ENCODE measurements around the gene SELPLG.

SELPLG gene

DNA sequence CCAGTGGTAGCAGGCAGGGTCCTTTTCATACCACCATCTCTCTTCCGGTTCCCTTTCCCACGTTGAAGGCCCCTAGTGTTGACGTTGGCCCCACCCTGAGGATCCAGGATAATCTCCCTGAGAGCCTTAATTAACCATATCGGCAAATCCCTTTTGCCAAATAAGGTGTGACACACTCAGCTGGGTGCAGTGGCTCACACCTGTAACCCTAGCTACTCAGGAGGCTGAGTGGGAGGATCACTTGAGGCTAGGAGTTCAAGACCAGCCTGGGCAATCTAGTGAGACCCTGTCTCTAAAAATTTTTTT lies 33.0 kb downstream of the SELPLG start:
- in situ Hi-C loops (cut with MboI; ENCODE audit: low pct_unique_long_range_greater_than_20kb, low sequenced_read_pairs, unreplicated experiment), result no loop called here
- no peak for TF ChIP-seq CTCF (IDR thresholded peaks at IDR 0.05; ENCODE audit: extremely low read depth, insufficient read depth, missing control alignments)
- no peak for DNase-seq (ENCODE audit: low spot score)

- no peak for DNase-seq (ENCODE audit: low spot score)
- in situ Hi-C loops (cut with MboI; ENCODE audit: low pct_unique_long_range_greater_than_20kb, low sequenced_read_pairs, unreplicated experiment), result no loop called here
- no peak for TF ChIP-seq CTCF (IDR thresholded peaks at IDR 0.05; ENCODE audit: extremely low read depth, insufficient read depth, missing control alignments)
Measured at GRCh38 chr12:108599948-108600701, 33.6 kb downstream of the SELPLG start.

GRCh38 chr12:108599541-108599940 lies 34.2 kb downstream of the SELPLG start:
- DNase-seq (ENCODE audit: low spot score), result no peak
- in situ Hi-C loops (cut with MboI; ENCODE audit: low pct_unique_long_range_greater_than_20kb, low sequenced_read_pairs, unreplicated experiment), result no loop called here
- no peak for TF ChIP-seq CTCF (IDR thresholded peaks at IDR 0.05; ENCODE audit: extremely low read depth, insufficient read depth, missing control alignments)

DNA sequence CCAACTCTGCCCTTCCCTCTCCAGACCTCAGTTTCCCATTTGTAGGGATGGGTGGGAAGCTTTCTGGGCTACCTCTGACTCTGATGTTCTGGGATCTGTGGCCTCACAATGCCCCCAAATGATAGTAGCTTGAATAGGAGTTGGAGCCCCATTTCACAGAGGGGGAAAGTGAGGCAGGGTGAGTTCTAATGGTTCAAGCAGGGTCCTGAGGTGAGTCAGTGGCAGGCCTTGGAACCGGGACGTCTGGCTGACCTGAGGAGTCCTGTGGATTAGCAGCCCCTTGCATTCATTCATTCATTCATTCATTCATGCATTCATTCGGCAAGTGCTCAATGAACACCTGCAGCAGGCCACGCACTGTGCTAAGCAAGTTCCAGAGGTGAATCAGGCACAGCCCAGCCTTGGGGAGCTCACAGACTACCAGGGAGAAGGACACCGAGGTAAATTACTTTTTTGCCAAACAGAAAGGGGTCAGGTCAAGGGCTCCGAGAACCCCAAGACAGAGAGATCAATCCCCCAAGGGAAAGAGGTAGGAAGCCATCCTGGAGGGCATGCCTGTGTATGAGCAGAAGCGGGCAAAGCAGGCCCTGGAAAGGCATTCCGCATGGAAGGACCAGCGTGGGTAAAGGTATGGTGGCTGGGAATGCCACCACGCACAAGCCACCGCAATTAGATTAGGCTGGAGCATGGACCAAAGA lies 35.0 kb downstream of the SELPLG start:
- no peak for DNase-seq (ENCODE audit: low spot score)
- no peak for TF ChIP-seq CTCF (IDR thresholded peaks at IDR 0.05; ENCODE audit: extremely low read depth, insufficient read depth, missing control alignments)
- in situ Hi-C loops (cut with MboI; ENCODE audit: low pct_unique_long_range_greater_than_20kb, low sequenced_read_pairs, unreplicated experiment), result no loop called here

DNA sequence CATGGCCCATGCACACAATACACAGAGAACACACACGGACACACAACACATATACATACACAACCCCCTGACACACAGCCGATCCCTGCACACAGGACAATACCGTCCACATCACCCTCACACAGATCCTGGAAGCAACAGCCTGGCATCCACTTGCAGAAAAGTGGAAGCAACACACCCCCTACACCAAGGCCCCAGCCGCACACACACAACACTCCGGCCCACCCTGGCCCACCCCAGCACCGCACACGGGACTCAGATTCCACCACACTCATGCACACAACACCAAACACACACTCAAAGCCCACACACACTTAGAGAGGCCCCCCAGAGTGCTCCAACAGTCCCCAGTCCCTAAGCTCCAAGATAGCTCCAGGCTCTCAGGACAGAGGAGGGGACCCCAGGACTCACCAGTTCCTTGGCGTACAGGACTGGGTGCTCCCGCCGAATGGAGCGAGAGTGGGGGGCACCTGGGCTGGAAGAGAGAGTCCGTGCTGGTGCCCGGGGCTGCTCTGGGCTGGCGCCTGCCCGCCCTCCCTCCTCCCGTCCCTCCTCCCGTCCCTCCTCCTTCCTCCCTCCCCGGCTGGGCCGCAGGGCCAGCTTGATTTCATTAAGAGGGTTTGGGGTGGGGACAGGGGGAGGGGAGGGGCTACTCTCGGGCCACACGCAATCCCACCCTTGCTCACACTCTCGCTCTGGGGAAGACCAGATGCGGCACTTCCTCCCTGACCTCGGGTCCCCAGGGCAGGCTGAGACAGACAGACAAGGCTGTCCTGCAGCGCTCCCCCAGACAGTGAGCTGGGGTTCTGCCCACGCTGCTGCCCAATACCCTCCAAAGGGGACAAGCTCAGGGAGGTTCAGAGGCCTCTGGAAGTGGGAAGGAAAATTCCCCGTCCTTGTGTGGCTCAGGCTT lies 35.9 kb downstream of the SELPLG start, which contains the start of gene TMEM119:
Gene TMEM119, minus strand, starts transcription at position 526 of the 913 bp plus-strand sequence. CDS start 5,701 bp downstream, outside the sequence.
- DNase-seq (ENCODE audit: low spot score), result no peak
- in situ Hi-C loops (cut with MboI; ENCODE audit: low pct_unique_long_range_greater_than_20kb, low sequenced_read_pairs, unreplicated experiment), result no loop called here
- no peak for TF ChIP-seq CTCF (IDR thresholded peaks at IDR 0.05; ENCODE audit: extremely low read depth, insufficient read depth, missing control alignments)

GRCh38 chr12:108596854-108597558 lies 36.7 kb downstream of the SELPLG start:
- no peak for DNase-seq (ENCODE audit: low spot score)
- no peak for TF ChIP-seq CTCF (IDR thresholded peaks at IDR 0.05; ENCODE audit: extremely low read depth, insufficient read depth, missing control alignments)
- in situ Hi-C loops (cut with MboI; ENCODE audit: low pct_unique_long_range_greater_than_20kb, low sequenced_read_pairs, unreplicated experiment), result no loop called here
